Keratinocyte (primary cell): ENCODE measurements around the gene VEGFB. TPM values are rescaled to one million over a fixed set of nuclear protein-coding genes. Genes with fewer than 3 reads are reported as not detected.

Source experiments
- DNase-seq: peaks from one replicate; pipeline ENCODE4 v3.0.0-alpha.2; 2011; ENCODE audit warnings: low read depth, missing footprints, low spot score
- FAIRE-seq: peaks from 2 replicates; lab custom pipeline; 2011; peaks lifted over from hg19 to GRCh38; lab: Jason Lieb, UNC
- H2AFZ ChIP-seq: 2 replicates; pipeline ENCODE4 v1.6.0; 2012; ENCODE audit warnings: low read length, control low read depth, inconsistent platforms; ENCODE audit not compliant: control insufficient read depth
- H3K27ac ChIP-seq: 2 replicates; pipeline ENCODE4 v1.5.1; 2011; ENCODE audit warnings: low read length; ENCODE audit not compliant: control insufficient read depth, insufficient read depth
- H3K27me3 ChIP-seq: 3 replicates; pipeline ENCODE4 v1.6.0; 2011; ENCODE audit warnings: low read length; ENCODE audit not compliant: control insufficient read depth, insufficient read depth; ENCODE audit errors: extremely low read depth
- H3K36me3 ChIP-seq, 2 experiments: 2 replicates in 1 of 2; 3 replicates in 1 of 2; pipeline ENCODE4 v1.5.1; 2011; ENCODE audit warnings: low read length in 2 of 2, mild to moderate bottlenecking in 1 of 2; ENCODE audit not compliant: control insufficient read depth in 2 of 2, insufficient read depth in 2 of 2; ENCODE audit errors: extremely low read depth in 1 of 2
- H3K4me1 ChIP-seq: 3 replicates; pipeline ENCODE4 v1.5.1; 2011; ENCODE audit warnings: low read length; ENCODE audit not compliant: control insufficient read depth, insufficient read depth; ENCODE audit errors: extremely low read depth
- H3K4me2 ChIP-seq: 3 replicates; pipeline ENCODE4 v1.6.0; 2011; ENCODE audit warnings: low read depth, low read length; ENCODE audit not compliant: control insufficient read depth, insufficient read depth; ENCODE audit errors: extremely low read depth
- H3K4me3 ChIP-seq, 3 experiments: fragments of 200-600 bp in 1 of 3; sonication (generic) in 1 of 3; 2 replicates in 2 of 3; 3 replicates in 1 of 3; pipeline ENCODE4 v1.5.1; 2011 to 2016; ENCODE audit warnings: low read length in 3 of 3, mild to moderate bottlenecking in 3 of 3, control low read depth in 2 of 3, inconsistent platforms in 1 of 3, low read depth in 1 of 3, mixed read lengths in 1 of 3, mixed run types in 1 of 3, moderate library complexity in 1 of 3; ENCODE audit not compliant: control insufficient read depth in 2 of 3, insufficient read depth in 2 of 3; ENCODE audit errors: extremely low read depth in 1 of 3
- H3K79me2 ChIP-seq: 2 replicates; pipeline ENCODE4 v1.6.0; 2012; ENCODE audit warnings: low read length; ENCODE audit not compliant: control insufficient read depth, insufficient read depth
- H3K9ac ChIP-seq: 3 replicates; pipeline ENCODE4 v1.6.0; 2011; ENCODE audit warnings: low read length; ENCODE audit not compliant: control insufficient read depth, insufficient read depth; ENCODE audit errors: extremely low read depth
- H3K9me1 ChIP-seq: 3 replicates; pipeline ENCODE4 v1.6.0; 2011; ENCODE audit warnings: low read length; ENCODE audit not compliant: control insufficient read depth, insufficient read depth; ENCODE audit errors: extremely low read depth
- H3K9me3 ChIP-seq: 2 replicates; pipeline ENCODE4 v1.5.1; 2012; ENCODE audit warnings: low read depth, low read length; ENCODE audit not compliant: control insufficient read depth
- H4K20me1 ChIP-seq: 3 replicates; pipeline ENCODE4 v1.6.0; 2011; ENCODE audit warnings: low read length; ENCODE audit not compliant: control insufficient read depth, insufficient read depth; ENCODE audit errors: extremely low read depth
- EZH2 ChIP-seq: IDR thresholded peaks from one replicate; pipeline ENCODE4 v1.6.1; 2012; ENCODE audit warnings: inconsistent platforms, mild to moderate bottlenecking, low read length, moderate library complexity
- dilution Hi-C: fragments of 300-500 bp; cut with MboI; formaldehyde crosslinking; loops from one replicate; pipeline ENCODE4 v1.7.0; 2020; ENCODE audit warnings: low sequenced_read_pairs; ENCODE audit not compliant: extremely low pct_ligation_motif_present
- polyA plus RNA-seq, 5 experiments: library from polyadenylated mRNA; depleted of rRNA in 3 of 5; stranded (reverse) in 3 of 5; stranded (forward) in 1 of 5; unstranded in 1 of 5; fragments of >200 nt; gene quantifications; 1 replicate in 1 of 5; 2 replicates in 3 of 5; 3 replicates in 1 of 5; pipeline versions ENCODE4 v1.2.1 to v1.2.3, GENCODE V29; 2011 to 2012; ENCODE audit warnings: missing spikeins in 2 of 5, low read depth in 1 of 5, low replicate concordance in 1 of 5
- TF ChIP-seq, protein P1 (sequence below), 3 experiments: IDR thresholded peaks in 1 of 3; conservative IDR thresholded peaks in 1 of 3; optimal IDR thresholded peaks in 1 of 3; 2 replicates in 2 of 3; 3 replicates in 1 of 3; pipeline versions ENCODE3 to v1.5.1; 2011; ENCODE audit warnings: low read length in 3 of 3, mild to moderate bottlenecking in 3 of 3, moderate library complexity in 2 of 3, control low read depth in 1 of 3, inconsistent platforms in 1 of 3; ENCODE audit not compliant: insufficient read depth in 2 of 3; ENCODE audit errors: extremely low read depth in 1 of 3

VEGFB gene
- polyA plus RNA-seq, 1 donor (not counting 4 experiments of a cell fraction or from before 2014, with no cell fraction given), result 10.0 TPM

DNA sequence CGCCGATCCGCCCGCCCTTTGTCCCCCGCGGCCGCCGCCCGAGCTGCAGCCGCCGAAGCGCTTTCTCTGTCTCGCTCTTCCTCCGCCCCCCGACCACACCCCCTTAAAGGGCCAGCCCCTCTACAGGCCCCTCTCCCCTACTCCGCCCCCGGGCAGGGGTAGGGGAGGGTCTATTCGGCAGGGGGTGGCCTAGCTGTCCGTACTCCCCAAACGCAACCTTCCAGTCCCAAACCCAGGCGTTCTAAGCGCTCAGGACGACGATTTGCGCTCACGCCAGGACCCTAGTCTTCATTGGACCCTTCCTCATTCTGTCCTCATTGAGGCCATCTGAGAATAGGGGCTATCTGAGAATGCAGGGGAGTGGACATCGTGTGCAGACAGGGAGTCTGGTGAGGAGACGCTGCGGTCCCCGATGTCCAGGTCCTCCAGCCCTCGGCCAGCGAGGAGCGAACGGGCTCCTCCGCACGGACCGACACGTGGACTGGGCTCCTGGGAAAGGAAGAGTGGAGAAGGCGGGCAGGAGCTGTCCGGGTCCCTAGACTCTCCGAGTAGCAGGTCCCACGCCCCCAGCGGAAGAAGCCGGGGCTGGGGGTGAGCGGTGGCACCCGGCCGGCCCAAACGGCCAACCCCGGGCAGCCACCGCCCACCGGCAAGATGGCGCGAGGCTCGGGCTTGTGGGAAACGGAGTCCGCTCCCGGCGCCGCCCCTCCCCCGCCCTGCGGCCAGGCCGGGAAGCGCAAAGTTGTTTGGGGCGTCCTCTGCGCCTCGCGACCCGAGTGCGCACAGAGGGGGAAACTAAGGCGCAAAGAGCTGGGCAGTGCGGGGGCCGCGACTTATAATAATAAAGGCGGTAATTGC lies 12.7 kb downstream of the VEGFB start, which contains the start of gene PPP1R14B:
Gene PPP1R14B (minus strand): TSS at position 73 of the 858 bp plus-strand sequence. CDS start 270 bp downstream, outside the sequence.
- H3K9me1 ChIP-seq, result no peaks in the 10 kb centered on the region
- peak within 1 kb of the TSS; percentile 87 to 92 (median 88) for H3K4me3 ChIP-seq
- peak within 1 kb of the TSS; percentile 95 for H3K9ac ChIP-seq
- no peaks in the 10 kb centered on the region for H4K20me1 ChIP-seq
- H3K27me3 ChIP-seq, result no peaks in the 10 kb centered on the region
- H3K36me3 ChIP-seq, result peaks cover 6 to 14% of the 10 kb centered on the region in 2 experiments
- dilution Hi-C loops, result no loop called here
- DNase-seq (no peak), FAIRE-seq (no peak)
- peak within 1 kb of the TSS; percentile 100 for H3K4me2 ChIP-seq
- peak within 1 kb of the TSS; percentile 94 for H3K27ac ChIP-seq
- TF ChIP-seq EZH2, result no peak
- TF ChIP-seq, protein P1, sequence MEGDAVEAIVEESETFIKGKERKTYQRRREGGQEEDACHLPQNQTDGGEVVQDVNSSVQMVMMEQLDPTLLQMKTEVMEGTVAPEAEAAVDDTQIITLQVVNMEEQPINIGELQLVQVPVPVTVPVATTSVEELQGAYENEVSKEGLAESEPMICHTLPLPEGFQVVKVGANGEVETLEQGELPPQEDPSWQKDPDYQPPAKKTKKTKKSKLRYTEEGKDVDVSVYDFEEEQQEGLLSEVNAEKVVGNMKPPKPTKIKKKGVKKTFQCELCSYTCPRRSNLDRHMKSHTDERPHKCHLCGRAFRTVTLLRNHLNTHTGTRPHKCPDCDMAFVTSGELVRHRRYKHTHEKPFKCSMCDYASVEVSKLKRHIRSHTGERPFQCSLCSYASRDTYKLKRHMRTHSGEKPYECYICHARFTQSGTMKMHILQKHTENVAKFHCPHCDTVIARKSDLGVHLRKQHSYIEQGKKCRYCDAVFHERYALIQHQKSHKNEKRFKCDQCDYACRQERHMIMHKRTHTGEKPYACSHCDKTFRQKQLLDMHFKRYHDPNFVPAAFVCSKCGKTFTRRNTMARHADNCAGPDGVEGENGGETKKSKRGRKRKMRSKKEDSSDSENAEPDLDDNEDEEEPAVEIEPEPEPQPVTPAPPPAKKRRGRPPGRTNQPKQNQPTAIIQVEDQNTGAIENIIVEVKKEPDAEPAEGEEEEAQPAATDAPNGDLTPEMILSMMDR (optimal IDR thresholded peaks at IDR 0.05 in 1 of 3, IDR thresholded peaks at IDR 0.05 in 1 of 3, conservative IDR thresholded peaks at IDR 0.05 in 1 of 3; ENCODE audit: extremely low read depth in 1 of 3, insufficient read depth in 2 of 3, low read length in 3 of 3), result no peak
- peaks cover 30% of the 10 kb centered on the region for H3K79me2 ChIP-seq
- H3K4me1 ChIP-seq, result peaks cover 36% of the 10 kb centered on the region
- H2AFZ ChIP-seq, result peak within 1 kb of the TSS; percentile 68
- no peaks in the 10 kb centered on the region for H3K9me3 ChIP-seq

GRCh38 chr11:64247729-64248531 lies 13.5 kb downstream of the VEGFB start:
- Histone ChIP-seq H3K4me3 (peak overlapping the region; percentile 52 to 87 (median 60)), H3K79me2 (peaks cover 34% of the 10 kb centered on the region), H3K4me1 (peaks cover 35% of the 10 kb centered on the region), H2AFZ (no peak overlapping the region), H3K9me3 (no peaks in the 10 kb centered on the region), H3K4me2 (peak overlapping the region; percentile 100), H4K20me1 (peaks cover 2% of the 10 kb centered on the region), H3K27me3 (no peaks in the 10 kb centered on the region), H3K27ac (no peak overlapping the region), H3K9me1 (no peaks in the 10 kb centered on the region), H3K36me3 (peaks cover 5 to 16% of the 10 kb centered on the region in 2 experiments), H3K9ac (peak overlapping the region; percentile 95)
- FAIRE-seq (no peak), DNase-seq (no peak)
- dilution Hi-C loops, result no loop called here
- TF ChIP-seq, protein P1 (optimal IDR thresholded peaks at IDR 0.05 in 1 of 3, IDR thresholded peaks at IDR 0.05 in 1 of 3, conservative IDR thresholded peaks at IDR 0.05 in 1 of 3; ENCODE audit: extremely low read depth in 1 of 3, insufficient read depth in 2 of 3, low read length in 3 of 3), result no peak
